Measurements from ENCODE around the gene PPP1R36. TPM values are rescaled to one million over a fixed set of nuclear protein-coding genes. Genes with fewer than 3 reads are reported as not detected.

Gene PPP1R36
- total RNA-seq, 1 donor from 2014 or later, result 2.4 TPM

- peaks cover 1% of the 10 kb centered on the region for H3K9me3 Mint-ChIP-seq (ENCODE audit: unreplicated experiment)
- H3K27ac Mint-ChIP-seq (ENCODE audit: unreplicated experiment), result no peak overlapping the region
- TF ChIP-seq, protein P1, sequence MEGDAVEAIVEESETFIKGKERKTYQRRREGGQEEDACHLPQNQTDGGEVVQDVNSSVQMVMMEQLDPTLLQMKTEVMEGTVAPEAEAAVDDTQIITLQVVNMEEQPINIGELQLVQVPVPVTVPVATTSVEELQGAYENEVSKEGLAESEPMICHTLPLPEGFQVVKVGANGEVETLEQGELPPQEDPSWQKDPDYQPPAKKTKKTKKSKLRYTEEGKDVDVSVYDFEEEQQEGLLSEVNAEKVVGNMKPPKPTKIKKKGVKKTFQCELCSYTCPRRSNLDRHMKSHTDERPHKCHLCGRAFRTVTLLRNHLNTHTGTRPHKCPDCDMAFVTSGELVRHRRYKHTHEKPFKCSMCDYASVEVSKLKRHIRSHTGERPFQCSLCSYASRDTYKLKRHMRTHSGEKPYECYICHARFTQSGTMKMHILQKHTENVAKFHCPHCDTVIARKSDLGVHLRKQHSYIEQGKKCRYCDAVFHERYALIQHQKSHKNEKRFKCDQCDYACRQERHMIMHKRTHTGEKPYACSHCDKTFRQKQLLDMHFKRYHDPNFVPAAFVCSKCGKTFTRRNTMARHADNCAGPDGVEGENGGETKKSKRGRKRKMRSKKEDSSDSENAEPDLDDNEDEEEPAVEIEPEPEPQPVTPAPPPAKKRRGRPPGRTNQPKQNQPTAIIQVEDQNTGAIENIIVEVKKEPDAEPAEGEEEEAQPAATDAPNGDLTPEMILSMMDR (IDR thresholded peaks at IDR 0.05; ENCODE audit: partially characterized antibody, unreplicated experiment), result no peak
- H3K4me1 Mint-ChIP-seq (ENCODE audit: low read depth, unreplicated experiment), result no peaks in the 10 kb centered on the region
- DNase-seq, result no peak
- H3K4me3 Mint-ChIP-seq (ENCODE audit: unreplicated experiment), result no peak overlapping the region
- peaks cover 2% of the 10 kb centered on the region for H3K27me3 Mint-ChIP-seq (ENCODE audit: unreplicated experiment)
- no peaks in the 10 kb centered on the region for H3K36me3 Mint-ChIP-seq (ENCODE audit: unreplicated experiment)
Measured at GRCh38 chr14:64591809-64592208, 42.0 kb downstream of the PPP1R36 start.

DNA sequence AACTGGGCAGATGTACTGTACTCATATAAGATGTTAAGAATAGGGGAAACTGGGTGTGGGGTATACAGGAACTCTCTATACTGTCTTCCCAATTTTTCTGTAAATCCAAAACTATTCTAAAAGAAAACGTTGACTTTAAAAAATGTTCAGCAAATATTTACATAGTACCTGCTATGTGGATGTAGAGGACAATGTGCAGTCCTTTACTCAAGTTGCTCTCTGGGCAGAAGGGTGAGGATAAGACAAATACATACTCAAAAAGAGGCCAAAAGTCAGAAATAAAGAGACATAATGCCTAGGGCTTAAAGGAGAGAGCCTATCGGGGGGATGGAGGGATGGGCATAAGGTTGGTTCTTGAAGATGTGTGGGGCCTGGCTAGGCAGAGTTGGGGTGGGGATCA, 44.7 kb downstream of the PPP1R36 start:
- H3K4me3 Mint-ChIP-seq (ENCODE audit: unreplicated experiment), result no peak overlapping the region
- DNase-seq, result no peak
- H3K27me3 Mint-ChIP-seq (ENCODE audit: unreplicated experiment), result no peaks in the 10 kb centered on the region
- H3K9me3 Mint-ChIP-seq (ENCODE audit: unreplicated experiment), result peaks cover 1% of the 10 kb centered on the region
- no peaks in the 10 kb centered on the region for H3K4me1 Mint-ChIP-seq (ENCODE audit: low read depth, unreplicated experiment)
- H3K36me3 Mint-ChIP-seq (ENCODE audit: unreplicated experiment), result no peaks in the 10 kb centered on the region
- TF ChIP-seq, protein P1 (IDR thresholded peaks at IDR 0.05; ENCODE audit: partially characterized antibody, unreplicated experiment), result no peak
- H3K27ac Mint-ChIP-seq (ENCODE audit: unreplicated experiment), result no peak overlapping the region

DNA sequence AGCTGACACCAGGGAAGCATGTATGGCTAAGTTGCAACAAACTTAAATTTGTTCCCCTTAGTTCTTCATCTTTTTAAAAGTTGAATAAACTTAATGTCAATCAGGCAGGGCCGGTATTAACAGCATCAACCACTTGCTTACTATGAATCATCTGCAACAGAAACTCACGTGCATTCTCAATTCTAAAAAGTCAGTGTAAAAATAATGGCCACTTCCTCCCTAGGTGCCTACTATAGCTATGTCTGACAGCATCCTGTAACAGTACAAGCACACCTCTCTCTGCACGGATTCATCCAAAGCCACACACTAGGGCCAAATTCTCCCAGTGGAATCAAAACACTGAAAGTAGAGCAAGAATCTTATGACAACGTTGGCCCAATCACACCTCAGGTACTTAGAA, 48.6 kb downstream of the PPP1R36 start:
- no peaks in the 10 kb centered on the region for H3K36me3 Mint-ChIP-seq (ENCODE audit: unreplicated experiment)
- H3K9me3 Mint-ChIP-seq (ENCODE audit: unreplicated experiment), result no peaks in the 10 kb centered on the region
- DNase-seq, result no peak
- H3K4me3 Mint-ChIP-seq (ENCODE audit: unreplicated experiment), result no peak overlapping the region
- no peak overlapping the region for H3K27ac Mint-ChIP-seq (ENCODE audit: unreplicated experiment)
- H3K4me1 Mint-ChIP-seq (ENCODE audit: low read depth, unreplicated experiment), result no peaks in the 10 kb centered on the region
- no peaks in the 10 kb centered on the region for H3K27me3 Mint-ChIP-seq (ENCODE audit: unreplicated experiment)
- TF ChIP-seq, protein P1 (IDR thresholded peaks at IDR 0.05; ENCODE audit: partially characterized antibody, unreplicated experiment), result no peak

- H3K9me3 Mint-ChIP-seq (ENCODE audit: unreplicated experiment), result no peaks in the 10 kb centered on the region
- no peak overlapping the region for H3K27ac Mint-ChIP-seq (ENCODE audit: unreplicated experiment)
- TF ChIP-seq, protein P1 (IDR thresholded peaks at IDR 0.05; ENCODE audit: partially characterized antibody, unreplicated experiment), result no peak
- DNase-seq, result no peak
- no peak overlapping the region for H3K4me3 Mint-ChIP-seq (ENCODE audit: unreplicated experiment)
- no peaks in the 10 kb centered on the region for H3K4me1 Mint-ChIP-seq (ENCODE audit: low read depth, unreplicated experiment)
- H3K36me3 Mint-ChIP-seq (ENCODE audit: unreplicated experiment), result no peaks in the 10 kb centered on the region
- no peaks in the 10 kb centered on the region for H3K27me3 Mint-ChIP-seq (ENCODE audit: unreplicated experiment)
Measured at GRCh38 chr14:64601571-64601970, 51.8 kb downstream of the PPP1R36 start.

GRCh38 chr14:64602826-64603225, 53.1 kb downstream of the PPP1R36 start:
- Mint-ChIP-seq H3K4me3 (ENCODE audit: unreplicated experiment) (no peak overlapping the region), H3K27ac (ENCODE audit: unreplicated experiment) (no peak overlapping the region), H3K27me3 (ENCODE audit: unreplicated experiment) (no peaks in the 10 kb centered on the region), H3K9me3 (ENCODE audit: unreplicated experiment) (no peaks in the 10 kb centered on the region), H3K4me1 (ENCODE audit: low read depth, unreplicated experiment) (no peaks in the 10 kb centered on the region), H3K36me3 (ENCODE audit: unreplicated experiment) (no peaks in the 10 kb centered on the region)
- TF ChIP-seq, protein P1 (IDR thresholded peaks at IDR 0.05; ENCODE audit: partially characterized antibody, unreplicated experiment), result no peak
- no peak for DNase-seq
